Lower leg skin (tissue), 3 donors: ENCODE measurements around the gene SLC9A3.

ENCODE experiments used
- POLR2A ChIP-seq, 2 donors: fragments of 450-650 bp; IDR thresholded peaks; one replicate each; pipeline ENCODE4 v1.6.1; 2016 to 2017; ENCODE audit warnings: antibody characterized with exemption in 2 of 2, mild to moderate bottlenecking in 1 of 2, moderate library complexity in 1 of 2
- TF ChIP-seq, protein P1 (sequence below), 3 donors: fragments of 450-650 bp; IDR thresholded peaks; one replicate each; pipeline ENCODE4 v1.5.1; 2016; ENCODE audit warnings: antibody characterized with exemption in 3 of 3, mild to moderate bottlenecking in 3 of 3, moderate library complexity in 2 of 3

- TF ChIP-seq, protein P1, sequence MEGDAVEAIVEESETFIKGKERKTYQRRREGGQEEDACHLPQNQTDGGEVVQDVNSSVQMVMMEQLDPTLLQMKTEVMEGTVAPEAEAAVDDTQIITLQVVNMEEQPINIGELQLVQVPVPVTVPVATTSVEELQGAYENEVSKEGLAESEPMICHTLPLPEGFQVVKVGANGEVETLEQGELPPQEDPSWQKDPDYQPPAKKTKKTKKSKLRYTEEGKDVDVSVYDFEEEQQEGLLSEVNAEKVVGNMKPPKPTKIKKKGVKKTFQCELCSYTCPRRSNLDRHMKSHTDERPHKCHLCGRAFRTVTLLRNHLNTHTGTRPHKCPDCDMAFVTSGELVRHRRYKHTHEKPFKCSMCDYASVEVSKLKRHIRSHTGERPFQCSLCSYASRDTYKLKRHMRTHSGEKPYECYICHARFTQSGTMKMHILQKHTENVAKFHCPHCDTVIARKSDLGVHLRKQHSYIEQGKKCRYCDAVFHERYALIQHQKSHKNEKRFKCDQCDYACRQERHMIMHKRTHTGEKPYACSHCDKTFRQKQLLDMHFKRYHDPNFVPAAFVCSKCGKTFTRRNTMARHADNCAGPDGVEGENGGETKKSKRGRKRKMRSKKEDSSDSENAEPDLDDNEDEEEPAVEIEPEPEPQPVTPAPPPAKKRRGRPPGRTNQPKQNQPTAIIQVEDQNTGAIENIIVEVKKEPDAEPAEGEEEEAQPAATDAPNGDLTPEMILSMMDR (IDR thresholded peaks at IDR 0.05), result no peak
- TF ChIP-seq POLR2A (IDR thresholded peaks at IDR 0.05), result no peak
These were observed 34.7 kb upstream of the SLC9A3 start for GRCh38 chr5:558871-559503.
